Activated CD4-positive, alpha-beta T cell treated with anti-CD3 and anti-CD28 coated beads, Interleukin-2, Interleukin-6, amounts not matched to agents 100 ng/mL and 50 ng/mL, durations not matched to agents 16 hours and 8 hours (primary cell): ENCODE measurements around the gene DHFR.

ENCODE experiments used
- DNase-seq: peaks from one replicate; pipeline ENCODE4 v3.0.0-alpha.2; 2020

The DHFR gene

GRCh38 chr5:80653502-80653901 lies 1.3 kb downstream of the DHFR start:
- DNase-seq: no peak

DNA sequence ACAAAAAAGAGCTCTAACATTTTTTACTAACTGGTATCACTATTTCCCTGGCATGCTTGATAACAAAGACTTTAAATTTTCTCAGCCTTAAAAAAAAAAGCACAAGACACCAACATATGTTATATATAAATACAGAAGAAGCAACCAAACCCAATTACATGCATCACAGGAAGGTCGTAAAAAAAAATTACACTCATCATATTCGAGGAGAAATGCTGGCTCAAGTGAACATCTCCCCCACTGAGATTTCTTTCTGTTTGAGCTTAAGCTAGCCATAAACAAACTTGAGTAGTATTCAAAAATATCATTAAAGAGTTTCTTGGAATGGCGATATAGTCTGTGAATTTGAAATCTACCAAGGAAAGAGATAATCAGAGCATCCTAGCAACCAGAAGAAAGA lies 7.9 kb downstream of the DHFR start:
- no peak for DNase-seq

DNA sequence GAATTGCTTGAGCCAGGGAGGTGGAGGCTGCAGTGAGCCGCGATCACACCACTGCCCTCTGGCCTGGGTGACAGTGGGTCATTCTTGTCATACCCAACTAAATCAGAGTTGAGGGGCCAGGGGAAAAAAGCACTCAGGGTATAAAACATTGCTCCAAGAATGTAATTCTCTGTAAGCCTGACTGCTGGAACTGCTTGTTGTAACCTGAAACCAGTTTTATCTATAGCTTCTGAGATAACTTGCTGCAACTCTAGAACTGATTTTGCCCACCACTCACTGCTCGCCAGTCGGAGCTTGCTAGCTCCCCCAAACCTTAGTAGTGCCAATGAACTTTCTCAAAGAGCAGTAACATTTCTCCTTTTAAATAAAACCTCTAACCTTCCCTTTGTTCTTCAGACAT lies 9.9 kb downstream of the DHFR start:
- no peak for DNase-seq

GRCh38 chr5:80641353-80641752 lies 13.4 kb downstream of the DHFR start:
- DNase-seq: no peak

DNA sequence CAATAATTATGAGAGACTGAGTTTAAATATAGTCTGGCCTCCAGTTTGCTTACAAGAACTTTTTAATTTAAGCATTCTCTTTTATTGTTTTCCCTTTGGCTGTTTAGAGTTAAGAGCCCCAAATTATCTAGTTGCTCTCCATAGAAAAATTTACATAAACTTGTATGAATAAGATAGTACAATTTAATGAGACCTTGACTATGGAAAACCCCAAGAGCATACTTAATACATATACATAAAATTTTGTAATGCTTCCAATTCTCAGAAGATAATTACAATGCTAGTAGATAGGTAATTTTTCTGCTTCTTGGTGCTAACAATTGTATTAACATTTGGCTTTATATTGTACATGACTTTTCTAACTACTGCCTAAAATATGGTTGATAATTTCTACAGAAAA lies 20.6 kb downstream of the DHFR start:
- no peak for DNase-seq

DNA sequence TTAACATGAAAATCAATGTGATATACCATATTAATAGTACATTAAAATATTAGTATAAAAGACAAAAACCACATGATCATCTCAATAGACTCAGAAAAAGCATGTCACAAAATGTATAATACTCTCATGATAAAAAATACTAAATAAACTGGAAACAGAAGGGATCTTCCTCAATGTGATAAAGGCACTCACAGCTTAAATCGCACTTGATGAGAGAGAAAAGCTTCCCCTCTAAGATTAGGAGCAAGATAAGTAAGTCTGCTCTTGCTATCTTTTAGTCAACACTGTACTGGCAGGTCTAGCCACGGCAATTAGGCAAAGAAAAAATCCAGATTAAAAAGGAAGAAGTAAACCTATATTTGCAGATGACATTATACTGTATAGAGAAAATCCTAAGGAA lies 22.1 kb downstream of the DHFR start:
- DNase-seq: no peak

GRCh38 chr5:80631278-80632259 lies 23.2 kb downstream of the DHFR start:
- DNase-seq: no peak

GRCh38 chr5:80629281-80629680 lies 25.5 kb downstream of the DHFR start:
- no peak for DNase-seq

GRCh38 chr5:80625230-80625629 lies 29.6 kb downstream of the DHFR start:
- DNase-seq: no peak

DNA sequence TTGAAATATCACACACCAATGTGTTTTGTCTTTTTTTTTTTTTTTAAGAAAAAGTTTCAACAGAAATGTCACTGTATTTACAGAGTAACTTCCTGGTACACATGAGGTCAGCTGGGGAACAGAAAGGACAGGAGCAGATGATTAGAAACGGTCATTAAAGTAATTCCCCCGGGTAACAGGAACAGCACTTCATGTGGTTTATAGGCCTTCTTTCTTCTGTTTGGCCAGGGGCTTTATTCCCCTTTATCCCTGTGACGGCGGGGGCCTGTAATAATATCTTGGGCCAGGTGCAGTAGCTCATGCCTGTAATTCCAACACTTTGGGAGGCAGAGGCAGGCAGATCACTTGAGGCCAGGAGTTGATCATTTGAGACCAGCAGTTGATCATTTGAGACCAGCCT lies 30.8 kb downstream of the DHFR start:
- no peak for DNase-seq

DNA sequence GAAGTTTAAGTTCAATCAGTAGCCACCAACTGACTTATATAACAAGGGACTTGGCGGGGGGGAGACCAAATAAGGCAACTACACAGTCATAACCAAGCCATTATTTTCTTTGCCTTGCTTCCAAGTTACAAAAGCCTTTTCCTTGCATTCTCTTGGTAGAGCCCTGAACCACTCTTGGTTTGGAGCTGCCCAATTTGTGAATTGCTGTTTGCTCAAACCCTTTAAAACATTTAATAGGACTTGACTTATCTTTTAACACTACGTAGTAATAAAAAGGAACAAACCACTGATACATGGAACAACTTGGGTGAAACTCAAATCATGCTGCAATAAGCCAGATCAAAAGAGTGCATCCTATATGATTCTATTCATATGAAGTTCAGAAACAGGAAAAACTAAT lies 32.0 kb downstream of the DHFR start:
- no peak for DNase-seq

DNA sequence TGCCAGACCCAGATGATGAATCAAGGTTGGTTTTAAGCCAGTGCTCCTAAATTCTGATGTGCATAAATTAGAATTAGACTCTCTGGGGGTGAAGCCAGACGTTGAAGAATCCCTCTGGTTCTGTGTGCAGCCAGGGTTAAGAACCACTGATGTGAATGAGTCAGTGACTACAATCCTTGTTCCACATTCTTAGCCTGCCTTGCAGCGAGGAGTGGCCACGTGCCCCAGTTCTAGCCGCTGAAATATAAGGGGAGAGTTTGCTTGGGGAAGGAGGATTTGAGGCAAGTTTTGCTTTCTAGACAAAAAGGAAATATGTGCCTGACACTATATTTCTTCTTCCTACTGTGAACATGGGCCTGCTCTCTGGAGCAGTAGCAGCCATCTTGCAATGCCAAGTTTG lies 34.6 kb downstream of the DHFR start:
- DNase-seq: no peak

GRCh38 chr5:80619086-80619485 lies 35.7 kb downstream of the DHFR start:
- no peak for DNase-seq

- no peak for DNase-seq
Observed at GRCh38 chr5:80618438-80618837, 36.3 kb downstream of the DHFR start.

DNA sequence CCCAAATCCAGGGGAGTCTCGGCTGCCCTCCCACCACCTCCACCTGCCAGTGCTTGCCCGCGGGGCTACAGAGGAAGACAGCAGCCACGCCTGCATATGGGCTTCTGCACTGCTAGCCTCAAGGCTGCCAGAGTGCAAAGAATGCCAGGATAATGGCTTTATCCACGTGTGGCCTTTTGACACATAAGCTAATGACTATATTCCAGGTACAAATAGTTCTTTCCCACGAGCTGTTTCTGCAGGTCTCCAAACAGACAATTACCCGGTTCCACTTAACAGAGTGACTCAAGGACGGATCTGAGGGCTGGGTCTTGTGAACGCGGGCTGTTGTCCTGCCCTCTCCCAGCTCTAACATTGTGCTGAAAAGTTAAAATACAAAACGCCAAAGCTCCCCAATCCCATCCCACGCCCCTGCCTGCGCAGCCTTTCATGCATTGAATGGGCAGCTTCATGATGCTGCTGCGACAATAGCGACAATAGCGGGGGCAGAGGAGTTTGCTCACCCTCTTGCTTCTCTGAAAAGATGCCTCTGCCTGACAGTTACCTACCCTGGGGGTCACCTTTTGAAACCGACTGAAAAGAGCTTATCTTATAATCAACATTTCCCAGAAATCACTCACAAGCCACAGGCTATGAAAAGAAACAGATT lies 39.4 kb downstream of the DHFR start:
- no peak for DNase-seq

GRCh38 chr5:80609692-80610091 lies 45.1 kb downstream of the DHFR start:
- no peak for DNase-seq

- DNase-seq: no peak
Observed at GRCh38 chr5:80608731-80609130, 46.1 kb downstream of the DHFR start.

- DNase-seq: no peak
Observed at GRCh38 chr5:80607832-80608231, 47.0 kb downstream of the DHFR start.

DNA sequence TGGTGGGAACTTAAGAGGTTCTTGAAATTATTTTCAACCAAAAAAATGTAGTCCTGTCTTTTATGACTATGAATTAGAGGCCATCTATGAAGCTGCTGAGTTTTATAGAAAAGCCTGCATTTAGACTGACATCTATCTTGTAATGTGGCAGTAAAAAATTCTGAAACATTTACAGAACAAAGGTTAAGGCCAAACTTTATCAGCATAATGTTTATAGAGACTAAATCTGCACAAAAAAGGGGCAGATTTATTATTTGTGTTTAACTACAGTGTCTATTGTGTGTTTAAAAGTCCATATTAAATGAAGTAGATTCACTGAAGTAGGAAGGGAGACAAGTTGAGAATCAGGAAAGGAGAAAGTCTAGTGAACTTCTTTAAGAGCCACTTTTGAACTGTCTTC lies 47.4 kb downstream of the DHFR start:
- DNase-seq: no peak

DNA sequence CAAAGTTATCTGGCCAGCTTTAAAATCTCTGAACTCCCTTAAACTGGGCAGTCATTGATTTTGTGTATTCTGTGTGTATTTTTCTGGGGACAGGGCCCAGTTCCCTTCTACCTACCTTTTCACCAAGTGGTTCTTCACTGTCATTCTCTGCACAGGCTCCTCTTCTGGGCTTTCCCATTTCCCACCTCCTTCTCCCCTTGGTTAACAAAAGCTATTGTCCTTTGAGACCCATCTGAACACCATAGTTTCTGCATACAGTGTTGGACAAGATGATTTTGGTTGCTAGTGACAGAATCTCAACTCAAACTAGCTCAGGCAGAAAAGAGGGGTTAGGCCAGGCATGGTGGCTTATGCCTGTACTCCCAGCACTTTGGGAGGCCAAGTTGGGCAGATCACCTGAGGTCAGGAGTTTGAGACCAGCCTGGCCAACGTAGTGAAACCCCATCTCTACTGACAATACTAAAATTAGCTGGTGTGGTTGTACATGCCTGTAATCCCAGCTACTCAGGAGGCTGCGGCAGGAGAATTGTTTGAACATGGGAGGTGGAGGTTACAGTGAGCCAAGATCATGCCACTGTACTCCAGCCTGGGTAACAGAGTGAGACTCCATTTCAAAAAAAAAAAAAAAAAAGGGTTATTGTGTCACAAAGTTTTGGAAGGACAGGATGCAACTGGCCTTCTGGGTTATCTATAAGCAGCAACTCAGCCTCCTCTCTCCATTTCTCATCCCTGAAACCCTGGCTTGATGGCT lies 53.7 kb downstream of the DHFR start:
- DNase-seq: peak; percentile 3

DNA sequence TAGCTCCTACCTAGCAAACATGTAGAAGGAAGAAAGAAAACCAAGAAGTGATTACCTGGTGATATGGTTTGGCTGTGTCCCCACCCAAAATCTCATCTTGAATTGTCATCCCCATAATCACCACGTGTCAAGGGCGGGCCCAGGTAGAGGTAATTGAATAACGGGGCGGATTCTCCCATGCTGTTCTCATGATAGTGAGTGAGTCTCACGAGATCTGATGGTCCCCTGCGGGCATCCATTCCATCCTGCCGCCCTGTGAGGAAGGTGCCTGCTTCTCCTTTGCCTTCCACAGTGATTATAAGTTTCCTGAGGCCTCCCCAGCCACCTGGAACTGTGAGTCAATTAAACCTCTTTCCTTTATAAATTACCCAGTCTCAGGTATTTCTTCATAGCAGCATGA lies 57.3 kb downstream of the DHFR start:
- no peak for DNase-seq

DNA sequence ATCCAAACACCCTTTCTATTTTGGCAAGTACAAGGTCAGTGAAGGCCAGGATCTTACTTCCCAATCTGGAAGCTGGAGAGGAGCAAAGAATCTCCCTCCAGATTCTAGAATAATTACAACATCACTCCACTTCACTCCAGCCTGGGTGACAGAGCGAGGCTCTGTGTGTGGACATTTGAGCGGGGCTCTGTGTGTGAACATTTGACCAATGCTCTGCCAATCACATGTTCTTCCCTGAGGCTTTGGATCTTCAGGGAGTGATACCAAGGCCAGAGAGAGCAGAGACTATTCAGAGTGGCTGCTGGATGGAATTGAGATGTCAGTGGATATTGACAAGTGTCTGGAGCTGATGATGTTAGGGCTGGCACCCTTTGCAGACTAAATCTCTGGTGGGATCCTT lies 60.0 kb downstream of the DHFR start:
- DNase-seq: no peak

- no peak for DNase-seq
Observed at GRCh38 chr5:80592761-80593160, 62.0 kb downstream of the DHFR start.

- no peak for DNase-seq
Observed at GRCh38 chr5:80592105-80592504, 62.7 kb downstream of the DHFR start.
